DND-41 (cell line): ENCODE data around the gene CACNA1H.

Experiments
- CTCF ChIP-seq: IDR thresholded peaks from 2 replicates; pipeline ENCODE4 v1.5.1; 2012; ENCODE audit warnings: borderline replicate concordance, low read length, moderate library complexity, mild to moderate bottlenecking; ENCODE audit not compliant: poor library complexity, severe bottlenecking; ENCODE audit errors: extremely low read depth
- EZH2 ChIP-seq: IDR thresholded peaks from 3 replicates; pipeline ENCODE4 v1.6.1; 2012; ENCODE audit warnings: borderline replicate concordance, low read depth, mild to moderate bottlenecking, moderate library complexity, low read length, inconsistent platforms; ENCODE audit not compliant: severe bottlenecking

GRCh38 chr16:1122398-1122765 lies 30.5 kb upstream of the CACNA1H start:
- TF ChIP-seq CTCF (no peak), EZH2 (no peak)
